ENCODE data around the gene SPATA17.
"Not testable (repeated sequence)": the region's sequence is repeated elsewhere in the genome, so short reads cannot be mapped to it uniquely, and the experiment has no call there.

SPATA17 gene

DNA sequence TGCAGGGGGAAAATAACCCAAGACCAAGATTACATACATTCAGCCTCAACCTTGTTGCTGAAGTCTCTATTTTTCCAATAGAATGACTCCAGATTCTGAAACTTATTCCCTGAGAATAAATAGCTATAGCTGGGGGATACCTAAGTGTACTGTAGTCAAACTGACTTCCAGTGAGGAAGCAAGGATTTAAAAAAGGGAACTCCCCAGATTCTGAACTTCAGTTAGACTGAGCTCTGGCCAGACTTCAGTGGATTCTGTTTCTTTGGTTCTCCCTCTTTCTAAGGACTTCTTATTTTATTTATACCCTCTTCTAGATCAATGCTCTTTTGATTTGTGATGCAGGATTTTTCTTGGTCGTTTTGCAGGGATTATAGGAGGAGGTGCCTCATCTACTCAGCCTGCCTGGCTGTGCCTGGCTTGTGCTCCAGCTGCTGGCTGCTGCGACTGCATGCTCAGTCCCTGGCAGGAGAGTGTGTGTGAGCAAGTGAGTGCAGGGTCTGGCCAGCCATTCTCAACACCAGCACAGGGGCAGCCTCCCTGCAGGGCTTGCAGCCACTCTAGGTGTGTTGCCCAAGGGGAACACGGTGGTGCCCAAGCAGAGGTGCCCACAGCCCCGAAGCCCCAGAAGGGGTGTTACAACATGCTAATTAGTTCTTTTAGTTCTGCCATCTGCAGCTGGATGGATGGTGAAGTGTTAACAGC, 43.0 kb downstream of the SPATA17 start:
- DNase-seq (ENCODE audit: low read depth in 4 of 4, low spot score in 1 of 4), result no peak

DNA sequence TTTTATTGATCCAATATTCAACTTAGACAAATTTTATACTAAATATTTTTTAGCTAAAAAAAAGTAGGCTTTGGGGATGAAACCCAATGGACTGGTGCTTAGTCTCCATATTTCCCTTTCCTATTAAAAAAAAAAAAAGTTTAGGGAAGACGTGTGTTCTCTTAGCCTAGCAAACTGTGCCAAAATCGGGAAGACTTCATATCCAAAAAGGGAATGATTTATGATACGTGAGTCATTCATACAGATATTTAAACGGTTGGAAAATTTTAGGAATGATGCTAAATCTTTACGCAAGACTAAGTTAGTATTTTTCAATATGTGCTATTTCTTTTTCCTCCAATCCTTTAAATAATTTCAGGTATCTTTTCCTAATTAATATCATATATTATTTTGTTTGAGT, 50.7 kb downstream of the SPATA17 start:
- no peak for DNase-seq (ENCODE audit: low read depth in 4 of 4, low spot score in 1 of 4)

DNA sequence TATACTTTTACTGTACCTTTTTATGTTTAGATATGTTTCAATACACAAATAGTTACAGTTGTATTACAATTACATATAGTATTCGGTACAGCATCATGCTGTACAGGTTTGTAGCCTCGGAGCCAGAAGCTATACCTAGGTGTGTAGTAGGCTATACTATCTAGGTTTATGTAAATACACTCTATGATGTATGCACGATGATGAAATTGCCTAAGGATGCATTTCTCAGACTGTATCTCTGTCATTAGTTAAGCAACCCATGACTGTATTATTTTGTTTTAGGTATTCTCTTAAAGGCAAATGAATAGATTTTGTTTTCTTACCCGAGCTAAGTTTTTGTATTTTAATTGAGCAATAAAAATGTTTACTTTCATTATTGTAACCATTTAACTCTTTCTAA, 56.4 kb downstream of the SPATA17 start:
- DNase-seq (ENCODE audit: low read depth in 4 of 4, low spot score in 1 of 4), result no peak

DNA sequence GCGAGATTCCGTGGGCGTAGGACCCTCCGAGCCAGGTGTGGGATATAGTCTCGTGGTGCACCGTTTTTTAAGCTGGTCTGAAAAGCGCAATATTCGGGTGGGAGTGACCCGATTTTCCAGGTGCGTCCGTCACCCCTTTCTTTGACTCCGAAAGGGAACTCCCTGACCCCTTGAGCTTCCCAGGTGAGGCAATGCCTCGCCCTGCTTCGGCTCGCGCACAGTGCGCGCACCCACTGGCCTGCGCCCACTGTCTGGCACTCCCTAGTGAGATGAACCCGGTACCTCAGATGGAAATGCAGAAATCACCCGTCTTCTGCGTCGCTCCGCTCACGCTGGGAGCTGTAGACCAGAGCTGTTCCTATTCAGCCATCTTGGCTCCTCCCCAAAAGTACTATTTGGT, 65.0 kb downstream of the SPATA17 start:
- DNase-seq (ENCODE audit: low read depth in 4 of 4, low spot score in 1 of 4), result not testable (repeated sequence)

DNA sequence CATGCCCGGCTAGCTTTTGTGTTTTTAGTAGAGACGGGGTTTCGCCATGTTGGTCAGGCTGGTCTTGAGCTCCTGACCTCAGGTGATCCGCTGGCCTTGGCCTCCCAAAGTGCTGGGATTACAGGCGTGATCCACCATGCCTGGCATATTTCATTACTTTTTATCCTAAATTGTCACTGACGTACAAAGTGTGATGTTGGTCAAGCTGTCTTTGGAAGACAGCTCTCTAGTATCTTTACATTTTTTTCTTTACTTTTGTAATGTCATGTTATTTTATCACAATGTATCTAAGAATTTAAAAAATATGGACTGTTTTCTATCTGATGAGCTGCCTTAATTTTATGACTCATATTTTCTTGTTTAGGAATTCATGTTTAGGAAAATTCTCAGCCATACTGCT, 72.2 kb downstream of the SPATA17 start:
- no peak for DNase-seq (ENCODE audit: low read depth in 4 of 4, low spot score in 1 of 4)

DNA sequence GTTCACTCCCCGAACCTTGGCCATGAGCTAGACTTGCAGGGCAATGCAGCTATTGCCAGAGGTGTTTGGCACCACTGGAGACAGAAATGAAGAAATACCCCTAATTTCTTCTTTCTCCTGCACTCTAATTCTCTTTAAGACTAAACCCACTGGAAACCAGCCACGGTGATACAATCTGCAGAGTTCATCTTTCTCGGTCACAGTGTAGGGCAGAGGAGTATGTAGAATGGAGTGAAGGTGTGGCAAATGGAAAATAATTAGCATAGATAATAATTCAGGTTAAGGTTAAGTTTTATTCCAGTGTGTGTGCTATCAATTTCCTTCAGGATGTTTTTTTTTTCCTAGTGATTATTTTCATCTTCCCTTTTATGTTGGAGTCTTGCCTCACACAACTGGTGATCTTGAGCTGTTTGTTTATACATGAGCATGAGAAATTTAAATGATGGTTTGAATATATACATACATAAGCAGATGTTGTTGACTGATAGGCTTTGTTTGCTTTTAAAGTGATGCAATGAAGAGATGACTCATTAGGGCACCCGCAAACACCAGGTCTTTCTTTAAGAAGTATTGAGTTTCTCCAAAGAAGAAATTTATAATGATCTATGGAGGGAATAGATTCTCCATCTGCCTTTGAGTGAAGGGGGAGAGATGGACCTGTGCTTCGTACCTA, 81.9 kb downstream of the SPATA17 start:
- no peak for DNase-seq (ENCODE audit: low read depth in 4 of 4, low spot score in 1 of 4)

DNA sequence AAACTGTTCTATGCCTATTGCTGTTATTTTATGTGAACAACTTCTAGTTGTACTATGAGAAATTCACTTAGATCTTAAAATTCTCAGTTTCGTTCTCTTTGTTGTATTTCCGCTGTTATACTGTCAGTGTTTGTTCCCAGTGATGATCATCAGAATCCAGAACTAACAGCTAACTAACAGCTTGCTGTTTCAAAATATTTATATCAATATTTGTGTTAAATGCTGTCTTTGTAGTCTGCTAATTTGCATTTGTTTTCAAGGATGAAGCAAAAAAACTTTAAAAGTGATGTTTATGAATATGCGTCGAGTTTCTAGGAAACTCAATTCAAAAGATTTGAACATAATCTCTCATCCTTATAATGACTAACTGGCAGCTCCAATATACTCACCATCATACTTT, 84.5 kb downstream of the SPATA17 start:
- DNase-seq (ENCODE audit: low read depth in 4 of 4, low spot score in 1 of 4), result no peak

DNA sequence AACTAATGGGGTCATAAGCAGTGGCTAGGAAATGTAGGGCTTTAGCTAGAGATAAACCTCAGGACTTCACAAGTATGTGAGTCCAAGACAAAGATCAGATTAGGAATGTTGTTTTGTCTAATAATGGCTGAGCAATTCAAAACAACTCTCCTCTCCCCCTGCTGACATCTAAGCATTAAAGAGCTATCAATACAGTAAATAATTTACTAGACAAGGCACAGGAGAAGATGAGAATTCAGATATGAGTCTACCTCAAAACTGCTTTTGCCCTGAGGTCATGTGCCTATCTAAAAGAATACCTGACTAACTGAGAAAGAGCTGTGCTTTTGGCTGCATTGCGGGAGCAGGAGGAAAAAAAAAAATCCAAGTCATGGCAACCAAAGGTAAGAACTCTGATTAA, 86.8 kb downstream of the SPATA17 start:
- DNase-seq (ENCODE audit: low read depth in 4 of 4, low spot score in 1 of 4), result no peak

DNA sequence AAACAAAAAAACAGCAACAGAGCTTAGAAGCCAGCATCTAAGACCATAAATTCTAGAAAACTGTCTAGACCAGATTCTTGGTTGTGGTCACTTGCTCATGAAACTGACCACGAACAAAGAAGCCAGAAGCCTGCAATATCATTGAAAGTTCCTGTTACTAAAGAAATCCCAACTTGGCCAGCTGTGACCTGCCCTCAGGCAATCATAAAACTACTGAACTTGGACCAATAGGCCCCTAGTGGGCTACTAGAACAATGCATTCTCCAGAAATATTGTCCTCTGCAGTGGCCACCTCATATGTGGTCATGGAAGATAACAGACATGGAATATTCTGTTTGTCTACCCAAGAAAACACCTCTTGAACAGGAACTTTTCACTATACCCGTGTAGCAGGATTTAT, 87.7 kb downstream of the SPATA17 start:
- no peak for DNase-seq (ENCODE audit: low read depth in 4 of 4, low spot score in 1 of 4)

DNA sequence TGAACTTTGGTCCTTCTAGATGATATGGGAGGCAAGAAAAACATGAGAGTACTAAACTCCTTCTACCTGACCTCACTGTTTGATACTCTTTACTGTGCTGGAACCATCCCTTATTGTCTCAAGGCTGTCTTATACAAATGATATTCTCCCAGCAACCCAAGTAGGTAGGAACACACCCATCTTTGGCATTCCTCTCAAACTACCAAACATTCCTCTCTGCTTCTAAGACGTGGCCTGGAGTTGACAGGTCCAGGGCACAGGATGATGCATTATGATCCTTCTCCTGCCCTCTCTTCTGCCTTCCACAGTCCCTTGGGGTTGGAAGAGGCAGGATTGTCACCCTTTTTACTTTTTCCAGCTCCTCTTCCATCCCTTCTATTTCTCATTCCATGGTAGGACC, 90.5 kb downstream of the SPATA17 start:
- no peak for DNase-seq (ENCODE audit: low read depth in 4 of 4, low spot score in 1 of 4)

DNA sequence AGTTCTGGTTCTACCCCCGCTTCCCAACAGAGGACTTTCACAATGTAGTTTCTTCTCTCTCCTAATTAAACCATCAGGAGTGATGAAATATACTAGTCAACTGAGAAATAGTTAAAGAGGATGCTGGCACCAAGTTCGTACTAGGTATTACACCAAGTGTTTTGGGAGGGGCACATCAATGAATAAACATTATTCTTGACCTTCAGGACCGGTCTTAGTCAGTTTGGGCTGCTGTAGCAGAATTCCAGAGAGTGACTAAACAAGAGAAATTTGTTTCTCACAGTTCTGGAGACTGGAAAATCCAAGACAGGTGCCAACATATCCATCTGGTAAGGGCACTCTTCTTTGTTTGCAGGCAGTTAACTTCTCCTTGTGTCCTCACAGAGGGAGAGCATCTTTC, 103.8 kb downstream of the SPATA17 start:
- DNase-seq (ENCODE audit: low read depth in 4 of 4, low spot score in 1 of 4), result no peak

DNA sequence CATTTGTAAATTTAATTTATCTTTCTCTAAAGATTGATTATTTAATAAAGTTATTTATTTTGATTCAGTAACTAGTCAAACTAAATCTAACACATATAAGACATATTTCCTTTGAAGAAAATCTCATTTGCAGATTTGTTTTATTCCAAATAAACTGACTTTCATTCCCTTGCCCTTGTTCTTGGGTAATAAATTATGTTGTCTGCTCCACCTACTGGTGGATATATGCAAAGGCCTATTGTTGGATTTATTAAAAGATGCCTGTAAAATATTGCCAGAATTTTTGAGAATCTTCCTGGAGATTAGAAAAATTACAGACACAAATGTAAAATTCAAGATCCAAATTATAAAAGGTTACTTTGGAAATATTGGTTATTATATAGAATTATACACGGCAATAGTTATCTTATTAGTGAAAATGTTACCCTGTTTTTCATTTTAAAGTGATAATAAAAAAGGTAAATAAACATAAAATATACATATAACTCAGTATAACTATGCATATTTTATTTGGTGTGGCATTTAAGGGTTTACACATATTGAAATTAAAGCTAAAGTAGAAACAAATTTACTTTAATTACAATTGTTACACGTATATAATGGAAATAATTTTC, 116.1 kb downstream of the SPATA17 start:
- DNase-seq (ENCODE audit: low read depth in 4 of 4, low spot score in 1 of 4), result no peak

DNA sequence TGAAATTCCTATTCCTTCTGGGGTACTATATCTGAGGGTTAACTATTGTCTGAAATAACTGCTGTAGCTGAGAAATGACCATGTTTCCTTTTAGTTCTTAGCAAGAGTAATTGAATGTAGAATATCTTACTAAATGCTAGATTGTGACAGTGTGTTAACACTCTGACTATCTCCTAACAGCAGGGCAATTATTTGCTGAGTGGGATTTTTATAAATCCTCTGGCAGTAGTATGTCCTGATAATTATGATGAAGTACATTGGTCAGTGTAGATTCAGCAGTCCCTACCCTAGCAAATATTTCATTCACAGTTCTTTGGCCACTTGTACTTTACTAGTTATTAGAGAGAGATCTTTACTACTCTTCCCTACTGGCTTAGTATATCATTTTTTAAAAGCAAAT, 138.6 kb downstream of the SPATA17 start:
- DNase-seq (ENCODE audit: low read depth in 4 of 4, low spot score in 1 of 4), result no peak

DNA sequence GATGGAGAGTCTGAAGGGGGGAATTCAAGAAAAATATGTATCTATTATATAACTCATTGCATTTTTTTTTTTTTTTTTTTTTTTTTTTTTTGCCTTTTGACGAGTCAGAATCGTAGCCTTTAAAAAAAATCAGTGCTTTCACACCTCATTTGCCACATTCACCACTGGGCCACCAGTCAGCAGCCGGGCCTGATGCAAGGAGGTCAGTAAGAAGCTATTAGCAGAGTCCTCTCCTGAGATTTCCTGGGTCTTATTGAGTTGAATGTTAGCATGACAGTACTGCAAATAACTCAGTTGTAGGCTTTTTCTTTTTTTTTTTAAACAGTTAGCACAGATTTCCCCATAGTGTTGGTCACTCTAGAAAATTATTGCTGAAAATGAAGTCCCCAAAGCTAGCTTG, 139.8 kb downstream of the SPATA17 start:
- no peak for DNase-seq (ENCODE audit: low read depth in 4 of 4, low spot score in 1 of 4)

DNA sequence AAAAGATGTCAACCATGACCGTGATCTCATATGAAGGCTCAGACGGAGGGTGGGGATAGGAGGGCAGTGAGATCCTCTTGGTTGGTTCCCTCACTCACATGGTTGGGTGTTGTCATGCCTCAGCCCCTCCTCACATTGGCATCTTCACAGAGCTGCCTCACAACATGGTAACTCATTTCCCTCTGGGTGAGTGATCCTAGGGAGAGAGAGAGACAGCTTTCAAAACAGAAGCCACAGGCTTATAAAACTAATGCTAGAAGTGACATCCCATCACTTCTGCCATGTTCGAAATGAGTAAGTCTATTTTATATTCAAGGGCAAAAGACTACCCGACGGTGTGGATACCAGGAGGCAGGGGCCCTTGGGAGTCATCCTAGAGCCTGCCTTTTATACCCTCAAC, 145.5 kb downstream of the SPATA17 start:
- no peak for DNase-seq (ENCODE audit: low read depth in 4 of 4, low spot score in 1 of 4)

DNA sequence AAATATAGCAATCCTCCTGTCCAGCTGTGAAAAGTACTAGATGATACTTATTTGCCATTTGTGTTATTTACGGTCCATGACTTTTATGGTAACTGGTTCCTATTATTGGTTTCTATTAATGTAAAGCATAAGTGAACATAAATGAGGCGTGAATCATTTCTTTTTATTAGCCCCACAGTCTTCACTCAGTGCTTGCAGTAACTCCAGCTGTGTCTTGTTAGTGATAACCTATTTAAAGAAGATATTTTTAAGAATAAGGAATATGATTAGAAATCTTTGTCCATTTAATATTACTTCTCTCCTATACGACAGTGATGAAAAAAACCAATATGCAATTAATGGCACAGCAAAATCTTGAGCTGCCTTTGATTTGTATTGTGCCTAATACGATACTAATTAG, 149.9 kb downstream of the SPATA17 start:
- DNase-seq (ENCODE audit: low read depth in 4 of 4, low spot score in 1 of 4), result no peak

DNA sequence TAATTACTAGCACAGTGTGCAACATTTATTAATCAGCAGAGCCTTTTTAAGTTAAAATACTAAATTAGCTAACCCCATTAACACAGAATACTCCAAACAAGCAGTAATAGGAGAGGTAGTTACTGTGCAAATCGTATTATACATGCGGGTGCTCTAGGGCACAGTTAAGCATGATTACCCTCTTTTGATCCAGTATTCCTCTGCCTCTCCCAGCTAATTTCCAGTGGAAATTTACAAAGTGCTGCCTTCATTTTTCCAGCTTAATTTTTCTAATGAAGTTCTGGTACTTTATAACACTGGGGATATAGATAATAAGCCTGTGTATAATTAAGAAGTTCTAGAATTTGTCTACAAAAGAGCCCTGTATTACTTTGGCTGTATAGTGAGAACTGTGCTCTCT, 159.9 kb downstream of the SPATA17 start:
- no peak for DNase-seq (ENCODE audit: low read depth in 4 of 4, low spot score in 1 of 4)

DNA sequence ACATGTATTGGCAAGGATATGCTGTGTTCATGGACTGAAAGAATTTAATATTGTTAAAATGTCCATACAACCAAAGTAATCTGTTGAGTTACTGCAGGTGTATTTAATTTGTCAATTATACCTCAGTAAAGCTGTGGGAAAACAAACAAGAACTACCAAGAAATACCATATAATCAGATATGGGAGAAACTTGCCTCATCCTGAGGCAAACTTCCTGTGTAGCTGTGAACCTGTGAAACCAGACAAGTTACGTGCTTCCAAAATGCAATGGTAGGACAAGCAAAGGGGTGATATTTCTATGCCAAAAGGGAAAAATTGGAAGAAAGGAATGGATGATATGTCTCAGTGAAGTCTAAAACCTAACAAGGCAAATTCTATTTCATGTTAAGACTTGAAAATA, 174.6 kb downstream of the SPATA17 start:
- no peak for DNase-seq (ENCODE audit: low read depth in 4 of 4, low spot score in 1 of 4)

DNA sequence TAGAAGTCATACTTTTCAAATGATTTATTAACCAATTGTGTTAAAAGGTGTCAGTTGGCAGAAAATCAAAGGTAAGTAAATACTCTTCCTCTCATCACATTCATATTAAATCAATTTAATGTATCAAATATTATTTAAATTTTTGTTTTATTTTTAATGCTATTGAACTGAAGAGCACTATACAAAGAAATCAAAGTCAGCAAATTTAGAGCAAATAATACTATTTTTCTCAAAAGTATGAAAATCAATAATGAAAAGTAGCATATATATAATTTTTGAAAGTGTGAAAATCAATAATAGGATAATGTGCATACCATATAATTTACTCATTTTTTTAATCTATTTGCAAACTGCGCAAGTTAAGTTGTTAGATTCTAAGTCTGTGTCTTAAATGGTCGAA, 181.0 kb downstream of the SPATA17 start:
- DNase-seq (ENCODE audit: low read depth in 4 of 4, low spot score in 1 of 4), result no peak

DNA sequence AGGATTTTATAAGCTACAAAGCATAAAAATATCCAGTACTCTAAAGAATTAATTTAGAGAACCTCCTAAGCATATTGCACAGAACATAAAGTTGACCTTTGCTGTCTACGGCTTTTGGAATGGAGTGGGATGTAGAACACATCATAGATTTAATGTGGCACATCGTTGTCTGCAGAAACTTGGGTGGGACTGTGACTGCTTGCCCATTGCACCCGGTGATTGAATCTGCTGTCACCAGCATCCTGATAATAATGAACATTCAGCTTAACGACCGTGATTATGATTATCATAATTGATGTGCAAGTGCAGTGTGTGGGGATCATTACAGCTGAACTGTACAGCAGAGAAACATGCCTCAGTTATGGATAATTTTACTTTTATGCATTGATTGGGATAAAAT, 181.9 kb downstream of the SPATA17 start:
- DNase-seq (ENCODE audit: low read depth in 4 of 4, low spot score in 1 of 4), result no peak

DNA sequence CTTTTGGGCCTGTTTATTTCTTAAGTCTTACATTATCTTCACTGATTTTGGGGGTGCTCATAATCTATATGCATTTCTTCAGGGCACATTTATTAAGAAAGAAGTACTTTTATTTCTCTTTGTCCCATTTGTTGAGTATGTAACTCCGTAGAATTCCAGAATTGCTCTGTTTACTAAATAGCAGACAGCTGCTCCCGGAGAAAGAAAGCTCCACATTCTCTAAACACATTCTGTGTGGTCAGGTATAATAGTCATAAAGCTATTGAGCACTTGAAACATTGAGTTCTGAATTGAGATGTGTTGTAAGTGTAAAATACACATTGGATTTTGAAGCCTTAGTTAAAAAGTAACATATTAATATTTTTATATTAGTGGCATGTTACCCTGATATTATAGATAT, 206.5 kb downstream of the SPATA17 start:
- DNase-seq (ENCODE audit: low read depth in 4 of 4, low spot score in 1 of 4), result no peak

DNA sequence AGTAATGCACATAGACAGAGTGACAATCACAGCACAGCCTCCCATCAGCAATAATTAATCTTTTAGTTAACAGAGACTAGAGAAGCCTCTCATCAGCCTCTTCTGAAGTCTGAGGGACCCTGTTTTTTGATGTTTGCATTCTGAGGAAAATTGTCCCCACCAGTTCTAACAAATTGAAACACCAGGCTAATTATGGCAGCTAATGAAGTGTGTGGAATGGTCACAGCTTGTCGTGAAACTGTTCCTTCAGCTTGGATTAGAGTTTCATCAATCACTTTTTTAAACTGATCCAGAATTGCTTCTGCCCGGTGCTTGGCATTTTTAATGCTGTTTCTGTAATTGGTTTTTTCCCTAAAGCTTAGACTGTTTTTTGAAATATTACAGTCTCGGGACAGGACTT, 208.0 kb downstream of the SPATA17 start:
- no peak for DNase-seq (ENCODE audit: low read depth in 4 of 4, low spot score in 1 of 4)

DNA sequence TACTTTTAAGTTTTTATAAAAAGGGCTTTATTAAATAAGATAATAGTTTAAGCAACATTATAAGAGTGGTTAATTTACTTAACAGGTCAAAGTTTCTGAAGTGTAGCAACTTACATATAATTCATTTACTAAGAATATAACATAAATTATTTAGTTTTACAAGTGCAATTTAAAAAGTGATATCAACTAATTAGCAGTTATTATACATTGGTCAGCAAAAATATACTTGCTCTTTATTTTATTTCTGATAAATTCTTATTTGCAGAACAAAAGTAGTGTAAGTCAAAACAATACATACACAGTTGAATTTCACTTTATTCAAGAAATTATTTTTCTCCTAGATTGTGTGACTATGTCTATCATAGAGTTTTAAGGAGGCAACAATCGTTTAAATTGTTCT, 215.6 kb downstream of the SPATA17 start:
- no peak for DNase-seq (ENCODE audit: low read depth in 4 of 4, low spot score in 1 of 4)
